Left lung (tissue), 10 donors: ENCODE data around the gene UQCRC2. TPM values are rescaled to one million over a fixed set of nuclear protein-coding genes. Genes with fewer than 3 reads are reported as not detected.
A peak's percentile ranks its signal among the peaks of the same experiment; 100 is the strongest.

Experiments used
- ATAC-seq: fragments of 200-7000 bp; cut with Tn5 transposase; one replicate; pipeline ENCODE4 v1.9.1; 2020; ENCODE audit warnings: moderate library complexity
- DNase-seq, 4 donors: peaks; one replicate each; pipeline ENCODE4 v3.0.0-alpha.2; 2013 to 2020
- H3K27ac ChIP-seq, 2 donors: fragments of 200-600 bp; sonication (generic) in 1 of 2; one replicate each; pipeline versions ENCODE4 v1.5.0 to v1.8.0; 2020 to 2021
- H3K27me3 ChIP-seq, 2 donors: fragments of 200-600 bp; sonication (generic) in 1 of 2; one replicate each; pipeline versions ENCODE4 v1.5.0 to v1.8.0; 2020 to 2021
- H3K36me3 ChIP-seq, 2 donors: fragments of 200-600 bp; sonication (generic) in 1 of 2; one replicate each; pipeline versions ENCODE4 v1.5.0 to v1.8.0; 2020 to 2021
- H3K4me1 ChIP-seq, 2 donors: fragments of 200-600 bp; one replicate each; pipeline ENCODE4 v1.8.0; 2021
- H3K4me3 ChIP-seq, 2 donors: fragments of 200-600 bp; sonication (generic) in 1 of 2; one replicate each; pipeline versions ENCODE4 v1.5.0 to v1.8.0; 2020 to 2021; ENCODE audit warnings: mild to moderate bottlenecking in 1 of 2
- H3K9me3 ChIP-seq, 2 donors: fragments of 200-600 bp; sonication (generic) in 1 of 2; one replicate each; pipeline versions ENCODE4 v1.5.0 to v1.8.0; 2020 to 2021
- CTCF ChIP-seq, 2 donors: fragments of 200-600 bp; sonication (generic) in 1 of 2; IDR thresholded peaks; one replicate each; pipeline versions ENCODE4 v1.5.0 to v1.8.0; 2021; ENCODE audit warnings: antibody characterized with exemption in 2 of 2
- intact Hi-C, 2 donors: fragments of 100-400 bp; cut with DNase I; formaldehyde crosslinking; loops; one replicate each; pipeline versions ENCODE4 v1.11.2 to v1.14.2; 2022
- polyA plus RNA-seq, 6 donors: library from polyadenylated mRNA; unstranded; fragments of 120-200 nt; gene quantifications; one replicate each; pipeline ENCODE4 v1.2.1, GENCODE V29; 2013; ENCODE audit not compliant: insufficient read length in 6 of 6
- total RNA-seq, 2 donors: library from RNA; stranded (reverse); fragmentation: NEBNext Ultra II Directional; extraction: Animal tissue kit (Norgen Biotek cat#: 25700); gene quantifications; one replicate each; pipeline ENCODE4 v1.2.1, GENCODE V29; 2021
- donor health status: DM: no; HTN: yes; CAD: no.
- donor health status: DM: no; HTN: no; CAD: no.

Gene UQCRC2
- total and polyA plus RNA-seq, 8 donors = 167 to 292 (median 251) TPM

- ATAC-seq (no peak), DNase-seq (peak in 2 of 4 donors; percentile 13 to 32)
- intact Hi-C loops = no loop called here
- Histone ChIP-seq H3K4me1 (peaks cover 27 to 49% of the 10 kb centered on the region in 2 donors), H3K27me3 (no peaks in the 10 kb centered on the region), H3K27ac (no peak overlapping the region), H3K36me3 (peaks cover 0 to 2% of the 10 kb centered on the region in 2 donors), H3K9me3 (no peaks in the 10 kb centered on the region), H3K4me3 (no peak overlapping the region)
- peak; percentile 19 to 36 for TF ChIP-seq CTCF (IDR thresholded peaks at IDR 0.05)
Measured at GRCh38 chr16:21950782-21951521, 2.2 kb upstream of the UQCRC2 start.

- H3K27ac ChIP-seq = peak overlapping the region; percentile 89 to 97
- peaks cover 27 to 49% of the 10 kb centered on the region in 2 donors for H3K4me1 ChIP-seq
- ATAC-seq (peak; percentile 70), DNase-seq (peak; percentile 53 to 84 (median 76))
- no peaks in the 10 kb centered on the region for H3K27me3 ChIP-seq
- H3K4me3 ChIP-seq = peak overlapping the region; percentile 70 to 99
- intact Hi-C loops = no loop called here
- no peak for TF ChIP-seq CTCF (IDR thresholded peaks at IDR 0.05)
- peaks cover 0 to 15% of the 10 kb centered on the region in 2 donors for H3K36me3 ChIP-seq
- H3K9me3 ChIP-seq = no peaks in the 10 kb centered on the region
Measured at GRCh38 chr16:21952040-21952792, 945 bp upstream of the UQCRC2 start.

GRCh38 chr16:21953541-21953902, 361 bp downstream of the UQCRC2 start:
- Histone ChIP-seq H3K9me3 (no peaks in the 10 kb centered on the region), H3K27ac (peak overlapping the region; percentile 89 to 97), H3K36me3 (peaks cover 0 to 28% of the 10 kb centered on the region in 2 donors), H3K4me1 (peaks cover 27 to 49% of the 10 kb centered on the region in 2 donors), H3K27me3 (no peaks in the 10 kb centered on the region), H3K4me3 (peak overlapping the region; percentile 70 to 99)
- no peak for DNase-seq
- intact Hi-C loops = no loop called here
- ATAC-seq = peak; percentile 31
- no peak for TF ChIP-seq CTCF (IDR thresholded peaks at IDR 0.05)

- Histone ChIP-seq H3K4me1 (peaks cover 14 to 22% of the 10 kb centered on the region in 2 donors), H3K4me3 (no peak overlapping the region), H3K27ac (no peak overlapping the region), H3K36me3 (peaks cover 7 to 71% of the 10 kb centered on the region in 2 donors), H3K9me3 (no peaks in the 10 kb centered on the region), H3K27me3 (no peaks in the 10 kb centered on the region)
- no peak for ATAC-seq
- TF ChIP-seq CTCF (IDR thresholded peaks at IDR 0.05) = no peak
- DNase-seq = no peak
- intact Hi-C loops = no loop called here
Measured at GRCh38 chr16:21957714-21958346, 4.7 kb downstream of the UQCRC2 start.

- no peak for DNase-seq
- no peak for ATAC-seq
- Histone ChIP-seq H3K4me3 (no peak overlapping the region), H3K36me3 (peaks cover 7 to 83% of the 10 kb centered on the region in 2 donors), H3K27ac (no peak overlapping the region), H3K27me3 (no peaks in the 10 kb centered on the region), H3K9me3 (no peaks in the 10 kb centered on the region), H3K4me1 (peaks cover 11 to 19% of the 10 kb centered on the region in 2 donors)
- intact Hi-C loops = no loop called here
- TF ChIP-seq CTCF (IDR thresholded peaks at IDR 0.05) = no peak
Measured at GRCh38 chr16:21959050-21959449, 5.9 kb downstream of the UQCRC2 start.
